ENCODE results near the gene ZBTB4.

DNA sequence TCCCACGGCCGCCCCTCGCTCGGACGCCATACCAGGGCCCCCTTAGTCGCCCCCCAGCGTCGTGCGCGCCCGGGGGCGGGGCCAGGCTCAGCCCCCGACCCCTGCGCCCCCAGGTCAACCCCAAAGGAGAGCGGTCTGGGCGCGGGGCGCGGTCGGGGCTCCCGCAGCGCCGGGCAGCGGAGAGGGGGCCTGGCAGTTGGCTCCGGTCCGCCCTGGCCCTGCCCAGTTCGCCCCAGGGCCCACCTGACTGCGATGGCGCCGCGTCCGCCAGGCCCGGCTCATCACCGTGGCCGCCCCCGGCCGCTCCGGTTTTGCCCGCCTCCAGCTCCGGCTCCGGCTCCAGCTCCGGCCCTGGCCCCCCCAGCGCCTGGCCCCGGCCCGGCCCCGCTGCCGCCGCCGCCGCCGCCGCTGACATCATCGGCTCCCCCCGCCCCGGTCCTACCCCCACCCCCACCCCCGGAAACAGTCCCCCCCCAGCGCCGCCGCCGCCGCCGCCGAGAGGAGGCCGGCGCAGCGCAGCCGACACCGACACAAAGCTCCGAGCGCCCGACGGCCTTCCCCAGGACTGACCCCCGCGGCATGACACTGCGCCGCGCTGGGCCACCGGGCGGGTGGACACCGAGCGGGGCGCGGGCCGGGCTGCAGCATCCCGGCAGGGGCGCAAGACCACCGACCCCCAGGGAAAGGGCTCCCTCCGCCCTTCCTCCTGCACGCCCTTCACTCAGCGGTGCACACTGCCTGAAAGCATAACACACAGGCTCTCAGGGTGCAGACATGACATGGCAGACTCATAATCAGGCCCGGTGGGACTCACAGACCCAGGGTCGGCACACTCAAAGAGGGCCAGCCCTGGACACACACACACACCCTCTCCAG, at the start of gene ZBTB4:
- peak; percentile 39 to 45 for TF ChIP-seq POLR2A (IDR thresholded peaks at IDR 0.05)
- TF ChIP-seq, protein P1, sequence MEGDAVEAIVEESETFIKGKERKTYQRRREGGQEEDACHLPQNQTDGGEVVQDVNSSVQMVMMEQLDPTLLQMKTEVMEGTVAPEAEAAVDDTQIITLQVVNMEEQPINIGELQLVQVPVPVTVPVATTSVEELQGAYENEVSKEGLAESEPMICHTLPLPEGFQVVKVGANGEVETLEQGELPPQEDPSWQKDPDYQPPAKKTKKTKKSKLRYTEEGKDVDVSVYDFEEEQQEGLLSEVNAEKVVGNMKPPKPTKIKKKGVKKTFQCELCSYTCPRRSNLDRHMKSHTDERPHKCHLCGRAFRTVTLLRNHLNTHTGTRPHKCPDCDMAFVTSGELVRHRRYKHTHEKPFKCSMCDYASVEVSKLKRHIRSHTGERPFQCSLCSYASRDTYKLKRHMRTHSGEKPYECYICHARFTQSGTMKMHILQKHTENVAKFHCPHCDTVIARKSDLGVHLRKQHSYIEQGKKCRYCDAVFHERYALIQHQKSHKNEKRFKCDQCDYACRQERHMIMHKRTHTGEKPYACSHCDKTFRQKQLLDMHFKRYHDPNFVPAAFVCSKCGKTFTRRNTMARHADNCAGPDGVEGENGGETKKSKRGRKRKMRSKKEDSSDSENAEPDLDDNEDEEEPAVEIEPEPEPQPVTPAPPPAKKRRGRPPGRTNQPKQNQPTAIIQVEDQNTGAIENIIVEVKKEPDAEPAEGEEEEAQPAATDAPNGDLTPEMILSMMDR (IDR thresholded peaks at IDR 0.05) = no peak
